Suprapubic skin (tissue), 4 donors: ENCODE measurements around the gene DNAJC19. TPM values are rescaled to one million over a fixed set of nuclear protein-coding genes. Genes with fewer than 3 reads are reported as not detected.

Experiments
- DNase-seq, 2 donors: peaks; one replicate each; pipeline ENCODE4 v3.0.0-alpha.2; 2019; ENCODE audit warnings: low spot score in 2 of 2
- H3K27ac ChIP-seq: fragments of 200-600 bp; sonication (generic); one replicate; pipeline ENCODE4 v1.5.1; 2019
- H3K27me3 ChIP-seq: fragments of 200-600 bp; sonication (generic); one replicate; pipeline ENCODE4 v1.5.1; 2019
- H3K36me3 ChIP-seq: fragments of 200-600 bp; sonication (generic); one replicate; pipeline ENCODE4 v1.5.1; 2019
- H3K4me1 ChIP-seq: fragments of 200-600 bp; sonication (generic); one replicate; pipeline ENCODE4 v1.5.1; 2019
- H3K4me3 ChIP-seq: fragments of 200-600 bp; sonication (generic); one replicate; pipeline ENCODE4 v1.5.1; 2019; ENCODE audit warnings: mild to moderate bottlenecking
- H3K9me3 ChIP-seq: fragments of 200-600 bp; sonication (generic); one replicate; pipeline ENCODE4 v1.5.1; 2019
- EP300 ChIP-seq: sonication (generic); formaldehyde crosslinking; IDR thresholded peaks from one replicate; pipeline ENCODE4 v1.6.1; 2017; ENCODE audit warnings: antibody characterized with exemption
- POLR2A ChIP-seq, 2 donors: fragments of 450-650 bp; IDR thresholded peaks; one replicate each; pipeline ENCODE4 v1.6.1; 2017; ENCODE audit warnings: antibody characterized with exemption in 2 of 2, mild to moderate bottlenecking in 2 of 2, moderate library complexity in 2 of 2
- POLR2AphosphoS5 ChIP-seq, 3 donors: sonication (generic); formaldehyde crosslinking; IDR thresholded peaks; one replicate each; pipeline ENCODE4 v1.6.1; 2017; ENCODE audit warnings: antibody characterized with exemption in 3 of 3
- WGBS: methylation state at CpG from one replicate; pipeline ENCODE4 v1.1.5; 2018; 5-methylcytosine and 5-hydroxymethylcytosine counted together
- total RNA-seq, 4 donors: library from RNA; depleted of rRNA; stranded (reverse); fragments of >200 nt; gene quantifications; one replicate each; pipeline ENCODE4 v1.1.0, GENCODE V29; 2016
- TF ChIP-seq, protein P1 (sequence below), 2 donors: fragments of 200-600 bp in 1 of 2; fragments of 450-650 bp in 1 of 2; sonication (generic) in 1 of 2; IDR thresholded peaks; one replicate each; pipeline ENCODE4 v1.5.1; 2016 to 2019; ENCODE audit warnings: antibody characterized with exemption in 2 of 2, mild to moderate bottlenecking in 1 of 2, moderate library complexity in 1 of 2

DNAJC19 gene
- total RNA-seq, 4 donors from 2014 or later, result 23.8 to 26.7 (median 25.1) TPM

DNA sequence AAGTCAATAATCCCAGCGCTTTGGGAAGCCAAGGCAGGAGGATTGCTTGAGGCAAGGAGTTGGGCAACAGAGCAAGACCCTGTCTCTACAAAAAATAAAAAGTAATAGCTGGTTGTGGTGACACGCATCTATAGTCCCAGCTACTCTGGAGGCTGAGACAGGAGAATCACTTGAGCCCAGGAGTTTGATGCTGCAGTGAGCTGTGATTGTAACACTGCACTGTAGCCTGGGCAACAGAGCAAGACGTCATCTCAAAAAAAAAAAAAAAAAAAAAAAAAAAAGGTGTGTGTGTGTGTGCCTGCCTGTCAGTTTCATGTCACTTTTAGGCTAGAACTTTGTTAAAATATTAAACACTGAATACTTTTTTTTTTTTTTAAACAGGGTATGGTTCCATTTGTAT is 28.4 kb downstream of the DNAJC19 start:
- Histone ChIP-seq H3K36me3 (peaks cover 73% of the 10 kb centered on the region), H3K27ac (no peak overlapping the region), H3K9me3 (no peaks in the 10 kb centered on the region), H3K27me3 (no peaks in the 10 kb centered on the region), H3K4me3 (no peak overlapping the region), H3K4me1 (no peaks in the 10 kb centered on the region)
- WGBS, result 84% methylated on average over 3 of the region's 3 CpGs
- no peak for DNase-seq
- TF ChIP-seq POLR2A (IDR thresholded peaks at IDR 0.05) (no peak), EP300 (no peak), POLR2AphosphoS5 (IDR thresholded peaks at IDR 0.05) (no peak)
- TF ChIP-seq, protein P1, sequence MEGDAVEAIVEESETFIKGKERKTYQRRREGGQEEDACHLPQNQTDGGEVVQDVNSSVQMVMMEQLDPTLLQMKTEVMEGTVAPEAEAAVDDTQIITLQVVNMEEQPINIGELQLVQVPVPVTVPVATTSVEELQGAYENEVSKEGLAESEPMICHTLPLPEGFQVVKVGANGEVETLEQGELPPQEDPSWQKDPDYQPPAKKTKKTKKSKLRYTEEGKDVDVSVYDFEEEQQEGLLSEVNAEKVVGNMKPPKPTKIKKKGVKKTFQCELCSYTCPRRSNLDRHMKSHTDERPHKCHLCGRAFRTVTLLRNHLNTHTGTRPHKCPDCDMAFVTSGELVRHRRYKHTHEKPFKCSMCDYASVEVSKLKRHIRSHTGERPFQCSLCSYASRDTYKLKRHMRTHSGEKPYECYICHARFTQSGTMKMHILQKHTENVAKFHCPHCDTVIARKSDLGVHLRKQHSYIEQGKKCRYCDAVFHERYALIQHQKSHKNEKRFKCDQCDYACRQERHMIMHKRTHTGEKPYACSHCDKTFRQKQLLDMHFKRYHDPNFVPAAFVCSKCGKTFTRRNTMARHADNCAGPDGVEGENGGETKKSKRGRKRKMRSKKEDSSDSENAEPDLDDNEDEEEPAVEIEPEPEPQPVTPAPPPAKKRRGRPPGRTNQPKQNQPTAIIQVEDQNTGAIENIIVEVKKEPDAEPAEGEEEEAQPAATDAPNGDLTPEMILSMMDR (IDR thresholded peaks at IDR 0.05), result no peak

DNA sequence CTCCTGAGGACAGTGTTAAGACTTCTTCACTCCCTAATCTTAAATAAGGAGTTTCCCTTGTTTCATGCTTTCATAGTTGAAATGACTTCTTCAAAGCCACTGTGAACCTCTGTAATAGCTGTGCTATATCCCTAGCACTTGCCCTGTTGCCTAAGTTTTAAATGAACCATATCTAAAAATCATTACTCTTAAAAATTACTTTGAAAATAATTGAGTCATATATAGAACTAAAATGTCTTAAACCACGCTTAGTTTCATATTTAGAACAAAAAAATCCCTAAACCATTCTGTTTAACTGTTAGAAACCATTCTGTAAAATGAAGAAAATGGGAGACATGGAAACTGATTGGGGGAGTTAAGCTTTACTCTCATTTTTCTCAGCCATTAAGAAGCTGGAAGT is 29.8 kb downstream of the DNAJC19 start:
- no peak overlapping the region for H3K27ac ChIP-seq
- 94% methylated on average over 1 of the region's 1 CpG for WGBS
- H3K9me3 ChIP-seq, result no peaks in the 10 kb centered on the region
- no peaks in the 10 kb centered on the region for H3K4me1 ChIP-seq
- no peaks in the 10 kb centered on the region for H3K27me3 ChIP-seq
- TF ChIP-seq POLR2A (IDR thresholded peaks at IDR 0.05) (no peak), EP300 (no peak), POLR2AphosphoS5 (IDR thresholded peaks at IDR 0.05) (no peak)
- TF ChIP-seq, protein P1 (IDR thresholded peaks at IDR 0.05), result no peak
- no peak overlapping the region for H3K4me3 ChIP-seq
- DNase-seq, result no peak
- H3K36me3 ChIP-seq, result peaks cover 84% of the 10 kb centered on the region

DNA sequence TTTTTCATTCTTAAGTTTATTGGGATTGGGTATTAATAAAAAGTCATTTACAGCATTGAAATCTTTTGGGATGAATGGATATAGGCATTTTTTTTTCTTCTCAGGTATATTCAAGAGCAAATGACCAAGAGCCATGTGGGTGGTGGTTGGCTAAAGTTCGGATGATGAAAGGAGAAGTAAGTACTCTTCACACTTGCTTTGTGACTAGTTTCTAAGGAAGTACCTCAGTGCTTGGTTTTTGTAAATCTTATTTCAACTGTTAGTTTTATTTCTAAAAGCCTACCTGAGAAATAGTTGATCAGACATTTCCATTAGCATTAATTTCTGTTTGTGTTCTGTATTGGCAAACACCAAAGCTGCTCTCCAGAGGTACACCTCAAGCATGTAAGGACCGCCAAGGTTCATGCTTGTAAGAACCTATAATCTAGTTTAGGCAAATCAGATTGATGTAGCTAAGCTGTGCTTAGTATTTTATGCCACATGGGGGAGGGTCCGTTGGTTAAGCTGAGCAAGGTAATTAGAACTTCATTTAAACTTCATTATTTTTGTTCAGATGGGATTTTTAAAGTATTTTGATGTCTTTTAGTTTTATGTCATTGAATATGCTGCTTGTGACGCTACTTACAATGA is 41.7 kb downstream of the DNAJC19 start:
- H3K9me3 ChIP-seq, result no peaks in the 10 kb centered on the region
- no peak overlapping the region for H3K27ac ChIP-seq
- H3K4me3 ChIP-seq, result no peak overlapping the region
- WGBS, result 93% methylated on average over 4 of the region's 4 CpGs
- peaks cover 65% of the 10 kb centered on the region for H3K36me3 ChIP-seq
- TF ChIP-seq EP300 (no peak), POLR2A (IDR thresholded peaks at IDR 0.05) (no peak), POLR2AphosphoS5 (IDR thresholded peaks at IDR 0.05) (no peak)
- TF ChIP-seq, protein P1 (IDR thresholded peaks at IDR 0.05), result no peak
- H3K27me3 ChIP-seq, result no peaks in the 10 kb centered on the region
- H3K4me1 ChIP-seq, result no peaks in the 10 kb centered on the region
- no peak for DNase-seq

DNA sequence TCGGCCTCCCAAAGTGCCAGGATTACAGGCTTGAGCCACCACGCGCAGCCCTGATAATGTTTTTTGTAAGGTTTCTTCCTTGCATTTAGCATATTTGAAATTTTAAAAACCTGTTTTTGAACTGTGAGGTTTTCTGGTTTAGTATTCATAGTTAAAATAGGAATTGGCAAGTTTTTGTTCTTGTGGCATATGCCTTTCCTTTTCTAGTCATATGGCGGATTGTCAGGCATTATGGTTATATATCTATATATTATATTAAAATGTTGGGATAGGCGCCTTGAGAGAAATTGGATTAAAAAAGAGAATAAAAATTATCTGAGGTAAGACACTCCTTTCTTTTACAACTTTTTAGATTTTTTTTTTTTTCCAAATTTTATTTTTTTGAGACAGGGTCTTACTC is 48.7 kb downstream of the DNAJC19 start:
- Histone ChIP-seq H3K9me3 (no peaks in the 10 kb centered on the region), H3K4me3 (no peak overlapping the region), H3K27ac (no peak overlapping the region), H3K4me1 (no peaks in the 10 kb centered on the region), H3K27me3 (no peaks in the 10 kb centered on the region), H3K36me3 (peaks cover 46% of the 10 kb centered on the region)
- TF ChIP-seq, protein P1 (IDR thresholded peaks at IDR 0.05), result no peak
- TF ChIP-seq EP300 (no peak), POLR2A (IDR thresholded peaks at IDR 0.05) (no peak), POLR2AphosphoS5 (IDR thresholded peaks at IDR 0.05) (no peak)
- WGBS, result 99% methylated on average over 5 of the region's 5 CpGs
- no peak for DNase-seq

DNA sequence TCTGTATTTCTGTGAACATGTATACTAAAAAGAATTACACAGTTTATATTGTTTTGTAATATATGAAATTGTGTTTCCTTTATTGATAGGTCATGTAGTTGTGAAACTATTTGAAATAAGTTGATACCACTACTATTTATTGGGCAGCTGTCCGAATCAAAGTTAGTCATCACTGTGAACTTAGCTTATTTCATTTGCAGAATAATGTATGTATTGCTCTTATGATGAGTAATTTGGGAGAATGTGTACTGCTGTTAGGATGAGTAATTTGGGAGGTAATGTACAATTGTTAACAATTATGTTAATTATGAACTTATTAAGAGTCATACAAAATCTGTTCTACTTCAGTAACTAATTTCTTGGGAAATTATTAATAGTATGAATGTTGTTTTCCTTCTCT is 54.9 kb downstream of the DNAJC19 start:
- H3K36me3 ChIP-seq, result peaks cover 26% of the 10 kb centered on the region
- DNase-seq, result no peak
- H3K27ac ChIP-seq, result no peak overlapping the region
- TF ChIP-seq, protein P1 (IDR thresholded peaks at IDR 0.05), result no peak
- TF ChIP-seq EP300 (no peak), POLR2AphosphoS5 (IDR thresholded peaks at IDR 0.05) (no peak), POLR2A (IDR thresholded peaks at IDR 0.05) (no peak)
- no peaks in the 10 kb centered on the region for H3K27me3 ChIP-seq
- 85% methylated on average over 1 of the region's 1 CpG for WGBS
- H3K4me1 ChIP-seq, result no peaks in the 10 kb centered on the region
- H3K9me3 ChIP-seq, result no peaks in the 10 kb centered on the region
- H3K4me3 ChIP-seq, result no peak overlapping the region

Other genes starting within 250 kb of the DNAJC19 start
- 100 to 1,000 TPM in 1 of 4 donors, 10 to 100 TPM in 3; 62.0 to 118 (median 76.8) TPM for gene FXR1, start 77.1 kb downstream of the DNAJC19 start, total RNA-seq